ENCODE data around the gene SLC25A24.
"Not testable (repeated sequence)": the region's sequence is repeated elsewhere in the genome, so short reads cannot be mapped to it uniquely, and the experiment has no call there.

SLC25A24 gene

DNA sequence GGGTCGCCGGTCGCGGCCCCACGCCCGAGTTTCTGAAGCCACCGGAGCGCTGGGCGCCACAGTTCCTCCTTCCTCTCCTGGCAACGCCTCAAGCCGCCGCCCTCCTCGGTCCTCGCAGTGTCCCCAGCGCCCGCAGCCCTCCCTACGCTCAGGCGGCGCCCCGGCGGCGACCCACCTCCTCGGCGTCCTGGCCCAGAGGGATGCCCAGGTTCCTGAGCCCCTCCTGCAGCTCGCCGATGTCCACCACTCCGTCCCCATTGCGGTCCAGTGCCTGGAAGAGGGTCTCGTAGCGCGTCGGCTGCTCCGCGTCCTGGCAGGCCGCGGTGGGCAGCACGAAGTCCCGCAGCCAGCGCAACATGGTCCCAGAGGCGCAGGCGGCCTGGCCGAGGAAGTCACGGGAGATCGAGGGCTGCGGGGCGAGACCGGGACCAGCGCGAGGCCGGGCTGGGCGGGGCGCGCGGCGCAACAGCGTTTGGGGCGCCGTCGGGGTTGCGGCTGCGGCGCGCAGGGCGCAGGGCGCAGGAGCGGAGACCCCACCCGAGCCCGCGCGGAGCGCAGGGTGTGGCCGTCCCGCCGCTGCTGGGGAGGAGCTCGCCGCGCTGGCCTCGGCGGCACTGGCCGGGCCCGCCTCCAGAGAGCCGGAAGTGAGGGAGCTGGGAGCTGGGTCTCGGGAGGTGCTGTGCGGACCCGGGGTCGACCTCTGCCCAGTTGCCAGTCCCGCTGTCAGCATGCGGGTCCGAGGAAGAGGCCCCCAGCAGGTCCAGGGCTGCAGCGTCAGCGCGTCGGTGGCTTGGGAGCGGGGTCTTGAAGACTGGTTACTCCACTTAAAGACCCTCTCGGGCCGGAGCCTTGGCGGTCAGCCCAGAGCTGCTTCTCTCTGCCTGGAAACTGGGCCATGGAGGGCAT, at the start of gene SLC25A24:
Gene SLC25A24, minus strand, starts transcription at position 563 of the 906 bp plus-strand sequence. Its CDS starts 205 bp downstream, at position 358.
- Histone ChIP-seq H3K27me3 (replicated peaks; ENCODE audit: control insufficient read depth, insufficient read depth, low read length) (no peaks in the 10 kb centered on the region; the same call in 1 of the 2 replicates), H3K36me3 (ENCODE audit: control insufficient read depth, insufficient read depth, low read length) (no peaks in the 10 kb centered on the region), H3K4me3 (replicated peaks; ENCODE audit: low read depth, low read length) (peak within 1 kb of the TSS; percentile 83)
- DNase-seq (ENCODE audit: extremely low read depth, insufficient read length): peak; percentile 68
- TF ChIP-seq, protein P1, sequence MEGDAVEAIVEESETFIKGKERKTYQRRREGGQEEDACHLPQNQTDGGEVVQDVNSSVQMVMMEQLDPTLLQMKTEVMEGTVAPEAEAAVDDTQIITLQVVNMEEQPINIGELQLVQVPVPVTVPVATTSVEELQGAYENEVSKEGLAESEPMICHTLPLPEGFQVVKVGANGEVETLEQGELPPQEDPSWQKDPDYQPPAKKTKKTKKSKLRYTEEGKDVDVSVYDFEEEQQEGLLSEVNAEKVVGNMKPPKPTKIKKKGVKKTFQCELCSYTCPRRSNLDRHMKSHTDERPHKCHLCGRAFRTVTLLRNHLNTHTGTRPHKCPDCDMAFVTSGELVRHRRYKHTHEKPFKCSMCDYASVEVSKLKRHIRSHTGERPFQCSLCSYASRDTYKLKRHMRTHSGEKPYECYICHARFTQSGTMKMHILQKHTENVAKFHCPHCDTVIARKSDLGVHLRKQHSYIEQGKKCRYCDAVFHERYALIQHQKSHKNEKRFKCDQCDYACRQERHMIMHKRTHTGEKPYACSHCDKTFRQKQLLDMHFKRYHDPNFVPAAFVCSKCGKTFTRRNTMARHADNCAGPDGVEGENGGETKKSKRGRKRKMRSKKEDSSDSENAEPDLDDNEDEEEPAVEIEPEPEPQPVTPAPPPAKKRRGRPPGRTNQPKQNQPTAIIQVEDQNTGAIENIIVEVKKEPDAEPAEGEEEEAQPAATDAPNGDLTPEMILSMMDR (IDR thresholded peaks at IDR 0.05; ENCODE audit: insufficient read depth, low read length, poor library complexity, severe bottlenecking): no peak

DNA sequence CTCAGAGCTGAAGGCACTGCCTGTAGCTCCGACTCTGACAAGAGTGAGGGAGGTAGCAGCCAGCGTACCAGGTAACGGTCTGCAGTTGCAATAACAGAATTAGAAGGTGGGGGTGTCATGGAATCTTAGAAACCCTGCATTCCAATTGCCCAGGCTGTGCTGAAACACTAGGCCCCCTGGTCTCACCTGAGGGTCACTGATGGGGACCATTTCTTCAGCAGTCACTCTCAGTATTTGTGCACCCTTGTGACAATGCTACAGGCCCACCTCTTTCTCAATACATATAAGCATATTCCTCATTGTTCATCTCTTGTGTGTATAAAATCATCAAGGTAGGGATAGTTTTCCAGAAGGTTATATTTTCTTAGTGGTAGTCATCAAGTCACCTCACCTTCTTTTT, 43.8 kb upstream of the SLC25A24 start, which contains the start of gene NBPF4:
Gene NBPF4, minus strand, starts transcription at position 101 of the 400 bp plus-strand sequence. CDS start 315 bp downstream, outside the sequence.
- not testable (repeated sequence) for H3K27me3 ChIP-seq (replicated peaks; ENCODE audit: control insufficient read depth, insufficient read depth, low read length); H3K4me3 ChIP-seq (replicated peaks; ENCODE audit: low read depth, low read length); DNase-seq (ENCODE audit: extremely low read depth, insufficient read length); H3K36me3 ChIP-seq (ENCODE audit: control insufficient read depth, insufficient read depth, low read length)

DNA sequence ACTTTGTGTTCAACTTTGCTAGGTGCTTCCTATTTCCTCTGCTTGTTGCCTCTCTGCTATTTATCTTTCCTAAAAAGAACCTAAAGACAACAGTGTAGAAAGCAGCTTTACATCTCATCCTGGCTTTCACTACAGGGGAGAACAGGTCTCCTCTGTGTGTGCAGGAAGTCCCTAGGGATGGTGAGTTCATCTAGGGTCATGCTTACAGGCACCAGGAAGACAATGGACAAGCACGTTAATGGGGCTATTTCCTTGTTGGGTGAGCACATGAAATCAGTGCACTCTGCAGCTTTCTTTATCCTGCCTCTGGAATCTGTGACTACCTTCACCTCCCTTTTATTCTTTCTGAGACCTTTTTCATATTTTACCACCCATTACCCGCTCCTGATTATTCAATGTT, 39.3 kb upstream of the SLC25A24 start:
- DNase-seq (ENCODE audit: extremely low read depth, insufficient read length); H3K27me3 ChIP-seq (replicated peaks; ENCODE audit: control insufficient read depth, insufficient read depth, low read length); H3K36me3 ChIP-seq (ENCODE audit: control insufficient read depth, insufficient read depth, low read length); H3K4me3 ChIP-seq (replicated peaks; ENCODE audit: low read depth, low read length): not testable (repeated sequence)

DNA sequence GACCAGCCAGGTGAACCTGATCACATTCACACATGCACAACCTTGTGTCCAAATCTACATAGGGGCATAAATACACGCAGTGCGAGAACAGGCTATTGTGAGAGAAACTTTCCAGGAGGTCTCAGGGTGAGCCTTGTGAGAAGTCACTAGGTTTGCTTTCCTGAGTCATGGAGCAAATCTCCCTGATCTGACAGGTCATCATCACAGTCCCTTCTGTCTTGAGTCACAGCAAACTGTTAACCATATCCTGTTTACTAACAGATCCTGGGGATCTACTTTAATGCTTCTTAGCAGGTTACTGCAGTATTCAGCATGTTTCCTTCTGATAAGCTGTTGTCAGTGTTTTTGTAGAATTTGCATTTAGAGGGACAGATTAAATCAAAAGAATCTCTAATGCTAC, 35.2 kb upstream of the SLC25A24 start:
- H3K36me3 ChIP-seq (ENCODE audit: control insufficient read depth, insufficient read depth, low read length); H3K4me3 ChIP-seq (replicated peaks; ENCODE audit: low read depth, low read length); H3K27me3 ChIP-seq (replicated peaks; ENCODE audit: control insufficient read depth, insufficient read depth, low read length); DNase-seq (ENCODE audit: extremely low read depth, insufficient read length): not testable (repeated sequence)

DNA sequence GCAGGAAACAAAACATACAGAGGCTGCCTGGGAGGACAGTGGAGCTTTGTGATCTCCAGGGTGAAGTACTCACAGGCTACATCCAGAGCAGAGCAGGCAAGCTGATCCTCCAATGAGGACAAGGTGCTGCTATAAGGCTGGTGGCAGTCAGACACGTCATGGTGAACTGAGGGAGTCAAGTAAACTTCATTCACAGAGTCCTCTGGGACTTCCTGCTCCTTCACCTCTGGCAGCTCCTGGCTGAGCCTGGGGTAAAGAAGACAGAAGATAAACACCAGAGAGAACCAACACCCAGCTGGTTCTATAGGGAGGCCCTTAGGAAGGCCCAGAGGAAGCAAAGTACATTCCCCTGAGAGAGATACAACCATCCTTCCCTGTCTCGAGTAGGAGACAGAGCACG, 32.0 kb upstream of the SLC25A24 start:
- not testable (repeated sequence) for H3K27me3 ChIP-seq (replicated peaks; ENCODE audit: control insufficient read depth, insufficient read depth, low read length); H3K4me3 ChIP-seq (replicated peaks; ENCODE audit: low read depth, low read length); DNase-seq (ENCODE audit: extremely low read depth, insufficient read length); H3K36me3 ChIP-seq (ENCODE audit: control insufficient read depth, insufficient read depth, low read length)

DNA sequence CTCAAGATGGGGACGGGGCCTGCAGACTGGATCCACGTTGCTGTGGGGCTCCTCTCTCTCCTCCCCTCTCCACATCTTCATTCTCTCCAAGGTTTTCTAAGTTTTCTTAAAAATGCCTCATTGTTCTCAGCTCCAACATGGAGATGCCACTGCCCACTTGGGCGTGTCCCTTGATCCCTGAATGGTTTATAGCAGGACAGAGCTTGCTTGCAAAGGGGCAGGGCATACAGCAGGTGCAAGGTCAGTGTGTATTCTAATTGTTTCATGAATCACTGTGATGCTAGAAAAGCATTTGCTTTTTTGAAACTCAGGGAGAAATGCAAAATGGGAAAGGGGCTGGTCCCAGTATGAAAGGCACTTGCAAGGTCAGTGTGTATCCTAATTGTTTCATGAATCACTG, 29.8 kb upstream of the SLC25A24 start:
- H3K36me3 ChIP-seq (ENCODE audit: control insufficient read depth, insufficient read depth, low read length); DNase-seq (ENCODE audit: extremely low read depth, insufficient read length); H3K27me3 ChIP-seq (replicated peaks; ENCODE audit: control insufficient read depth, insufficient read depth, low read length); H3K4me3 ChIP-seq (replicated peaks; ENCODE audit: low read depth, low read length): not testable (repeated sequence)

DNA sequence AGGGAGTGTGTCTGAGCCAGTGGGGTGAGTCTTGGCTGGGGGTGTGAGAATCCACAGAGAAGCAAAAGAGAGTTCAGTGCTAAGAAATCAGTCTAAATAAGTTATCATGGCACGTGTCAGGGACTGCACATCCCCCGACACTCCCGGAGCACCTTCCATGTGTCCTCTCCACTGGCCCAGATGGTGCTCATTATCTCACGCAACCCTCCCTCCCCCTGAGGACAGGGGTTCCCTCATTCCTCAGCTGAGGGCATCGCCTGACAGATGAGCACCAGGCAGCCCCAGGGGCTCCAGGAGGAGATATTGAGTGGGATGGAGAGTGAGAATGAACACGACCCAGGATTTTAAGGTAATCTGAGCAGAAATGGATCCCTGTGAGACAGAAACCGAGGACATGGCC, 27.6 kb upstream of the SLC25A24 start:
- not testable (repeated sequence) for H3K27me3 ChIP-seq (replicated peaks; ENCODE audit: control insufficient read depth, insufficient read depth, low read length); DNase-seq (ENCODE audit: extremely low read depth, insufficient read length); H3K4me3 ChIP-seq (replicated peaks; ENCODE audit: low read depth, low read length); H3K36me3 ChIP-seq (ENCODE audit: control insufficient read depth, insufficient read depth, low read length)

DNA sequence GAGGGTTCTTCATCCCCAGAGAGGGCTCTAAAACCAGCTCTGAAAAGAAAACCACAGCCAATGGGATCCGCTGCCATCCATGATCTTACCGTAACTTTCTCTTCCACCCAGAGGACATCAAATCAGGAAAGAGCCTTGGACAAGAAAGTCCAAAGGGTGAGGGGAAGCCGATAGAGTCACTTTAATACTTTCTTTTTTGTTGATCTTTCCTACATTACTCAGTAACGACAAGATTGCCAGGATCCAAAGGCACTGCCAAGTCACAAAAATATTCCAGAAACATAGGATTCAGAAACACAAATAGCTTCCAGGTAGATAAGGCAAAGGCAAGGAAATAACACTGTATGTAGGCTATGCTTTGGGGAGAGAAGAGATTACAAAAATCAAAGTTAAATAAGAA, 26.7 kb upstream of the SLC25A24 start:
- not testable (repeated sequence) for H3K36me3 ChIP-seq (ENCODE audit: control insufficient read depth, insufficient read depth, low read length); H3K4me3 ChIP-seq (replicated peaks; ENCODE audit: low read depth, low read length); DNase-seq (ENCODE audit: extremely low read depth, insufficient read length); H3K27me3 ChIP-seq (replicated peaks; ENCODE audit: control insufficient read depth, insufficient read depth, low read length)

DNA sequence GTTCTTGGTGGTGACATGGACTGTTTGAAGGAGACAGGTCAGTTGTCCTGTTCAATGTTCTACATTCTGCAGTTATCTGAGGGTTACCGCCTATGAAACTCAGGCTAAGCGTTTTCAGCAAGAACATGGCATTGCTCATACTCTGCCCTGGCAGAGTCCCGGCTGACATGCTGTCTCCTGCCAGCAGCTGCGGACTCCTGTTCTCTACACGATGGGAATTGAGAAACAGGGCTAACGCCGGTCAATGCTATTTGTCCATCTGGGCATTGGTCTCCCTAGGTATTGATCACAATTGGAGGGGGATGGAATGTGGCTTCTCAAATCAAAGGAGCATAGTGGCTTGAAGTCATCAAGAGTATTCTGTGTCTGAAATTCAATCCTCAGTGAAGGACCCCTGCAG, 23.1 kb upstream of the SLC25A24 start:
- DNase-seq (ENCODE audit: extremely low read depth, insufficient read length); H3K27me3 ChIP-seq (replicated peaks; ENCODE audit: control insufficient read depth, insufficient read depth, low read length); H3K36me3 ChIP-seq (ENCODE audit: control insufficient read depth, insufficient read depth, low read length); H3K4me3 ChIP-seq (replicated peaks; ENCODE audit: low read depth, low read length): not testable (repeated sequence)

DNA sequence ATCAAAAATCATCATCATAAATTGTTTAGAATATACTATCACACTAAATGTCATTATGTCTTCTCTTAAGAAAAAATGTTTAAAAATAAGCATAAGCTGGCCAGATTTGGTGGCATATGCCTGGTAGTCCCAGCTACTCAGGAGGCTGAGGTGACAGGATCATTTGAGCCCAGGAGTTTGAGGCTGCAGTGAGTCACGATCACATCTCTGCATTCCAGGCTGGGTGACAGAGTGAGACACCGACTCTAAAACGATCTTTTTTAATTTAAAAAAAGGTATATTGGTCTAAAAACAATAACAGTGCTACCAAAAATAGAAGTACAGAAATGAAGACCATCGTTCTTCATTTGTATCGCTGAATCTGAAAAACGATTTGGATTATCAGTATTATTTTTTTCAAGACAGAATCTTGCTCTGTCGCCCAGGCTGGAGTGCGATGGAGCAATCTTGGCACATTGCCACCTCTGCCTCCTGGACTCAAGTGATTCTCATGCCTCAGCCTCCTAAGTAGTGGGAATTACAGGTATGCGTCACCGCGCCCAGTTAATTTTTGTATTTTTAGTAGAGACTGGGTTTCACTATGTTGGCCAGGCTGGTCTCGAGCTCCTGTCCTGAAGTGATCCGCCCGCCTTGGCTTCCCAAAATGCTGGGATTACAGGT, 17.5 kb upstream of the SLC25A24 start:
- not testable (repeated sequence) for DNase-seq (ENCODE audit: extremely low read depth, insufficient read length); H3K36me3 ChIP-seq (ENCODE audit: control insufficient read depth, insufficient read depth, low read length); H3K27me3 ChIP-seq (replicated peaks; ENCODE audit: control insufficient read depth, insufficient read depth, low read length); H3K4me3 ChIP-seq (replicated peaks; ENCODE audit: low read depth, low read length)

DNA sequence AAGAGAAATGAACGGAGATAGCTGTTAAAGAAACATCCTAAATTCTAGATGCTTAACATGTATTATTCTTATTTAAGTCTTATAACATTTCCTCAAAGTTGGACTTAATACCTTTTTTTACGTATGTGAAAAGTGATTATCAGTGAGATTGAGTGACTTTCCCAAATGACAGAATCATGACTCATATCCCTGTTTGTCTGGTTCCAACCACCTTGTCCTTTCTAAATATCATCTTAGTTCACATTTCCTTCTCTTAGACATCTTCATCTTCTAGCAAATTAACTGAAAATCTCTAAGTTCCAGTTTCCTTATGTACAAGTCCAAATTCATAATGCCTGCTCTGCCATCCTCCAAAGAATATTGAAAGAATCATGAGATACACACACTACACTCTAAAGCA, 16.9 kb upstream of the SLC25A24 start:
- not testable (repeated sequence) for DNase-seq (ENCODE audit: extremely low read depth, insufficient read length); H3K4me3 ChIP-seq (replicated peaks; ENCODE audit: low read depth, low read length); H3K27me3 ChIP-seq (replicated peaks; ENCODE audit: control insufficient read depth, insufficient read depth, low read length); H3K36me3 ChIP-seq (ENCODE audit: control insufficient read depth, insufficient read depth, low read length)

DNA sequence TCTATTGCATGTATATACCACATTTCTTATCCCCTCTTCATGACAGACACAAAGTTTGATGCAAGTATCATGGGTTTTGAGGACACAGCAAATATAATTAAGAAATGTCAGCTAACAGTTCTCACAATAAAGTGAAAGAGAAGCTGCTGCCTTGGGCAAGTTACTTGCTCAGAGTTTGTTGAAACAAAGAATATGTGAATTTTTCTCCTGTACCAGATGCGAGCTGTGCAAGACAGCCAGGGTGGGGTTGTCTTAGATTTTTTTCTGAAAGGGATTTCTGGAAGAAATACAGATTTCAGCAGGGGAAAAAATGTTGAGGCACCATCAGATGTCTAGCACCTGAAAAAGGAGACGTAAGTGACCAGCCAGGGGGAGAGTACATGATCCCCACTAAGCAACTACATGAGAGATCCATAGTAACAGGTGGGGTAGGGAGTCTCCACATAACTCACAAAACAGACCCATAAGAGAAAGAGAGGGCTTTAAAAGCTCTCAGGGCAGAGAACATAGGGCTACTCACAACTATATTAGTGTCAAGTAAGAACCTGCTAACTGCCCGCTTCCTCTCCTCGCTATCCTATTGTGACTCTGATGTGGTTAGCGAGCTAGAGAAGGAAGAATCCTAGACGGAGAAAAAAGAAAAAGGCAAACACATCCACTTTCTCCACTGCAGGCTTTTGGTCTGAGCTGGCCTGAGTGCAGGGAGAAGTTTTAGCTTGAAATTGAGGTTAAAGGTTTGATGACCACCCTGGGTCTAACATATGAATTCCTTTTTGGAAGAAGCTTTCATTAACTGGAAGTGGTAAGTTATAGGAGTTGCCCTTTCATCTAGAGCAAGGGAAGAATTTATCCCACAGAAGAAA, 16.1 kb upstream of the SLC25A24 start:
- H3K36me3 ChIP-seq (ENCODE audit: control insufficient read depth, insufficient read depth, low read length); H3K4me3 ChIP-seq (replicated peaks; ENCODE audit: low read depth, low read length); DNase-seq (ENCODE audit: extremely low read depth, insufficient read length); H3K27me3 ChIP-seq (replicated peaks; ENCODE audit: control insufficient read depth, insufficient read depth, low read length): not testable (repeated sequence)

Measured in GM06990 (cell line).